HPDE6-E6E7 (cell line): ENCODE measurements around the gene RIC8A.
"Not testable (repeated sequence)": the region's sequence is repeated elsewhere in the genome, so short reads cannot be mapped to it uniquely, and the experiment has no call there.

ENCODE experiments used
- DNase-seq: peaks from one replicate; pipeline ENCODE4 v3.0.0; 2011; ENCODE audit warnings: missing footprints; ENCODE audit errors: extremely low spot score

Gene RIC8A

DNA sequence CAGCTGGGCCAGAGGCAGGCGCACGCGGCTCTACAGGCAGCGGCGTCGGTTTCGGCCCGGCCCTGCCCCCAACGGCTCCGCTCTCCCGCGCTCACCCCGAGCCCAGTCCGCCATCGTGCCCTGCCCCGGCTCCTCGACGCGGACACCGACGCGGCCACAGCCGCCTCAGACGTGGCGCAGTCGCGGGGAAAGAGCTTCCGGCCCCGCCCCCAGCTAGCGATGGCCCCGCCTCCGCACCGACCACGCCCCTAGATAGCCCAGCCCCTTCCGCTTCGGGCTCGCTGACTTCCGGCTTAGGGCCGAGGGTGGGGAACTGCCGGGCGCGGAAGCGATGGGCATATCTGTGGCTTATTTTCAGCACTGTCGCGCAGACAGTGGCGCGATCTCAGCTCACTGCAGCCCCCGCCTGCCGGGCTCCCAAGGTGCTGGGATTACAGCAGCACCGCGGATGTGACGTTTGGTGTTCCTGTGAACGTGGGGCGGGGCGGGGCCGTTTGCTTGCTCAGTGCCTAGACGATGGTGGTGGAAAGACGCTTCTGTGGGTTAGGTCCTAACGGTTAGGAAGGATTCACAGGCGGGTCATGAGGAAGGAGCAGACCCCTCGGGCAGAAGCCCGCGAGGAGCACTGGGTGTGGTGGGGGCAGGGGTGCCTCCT is at the start of gene RIC8A, which contains the start of gene BET1L:
Gene RIC8A (plus strand): TSS at position 501 of the 655 bp plus-strand sequence. CDS start 1,147 bp downstream, outside the sequence.
Gene BET1L (minus strand): TSS at position 192 of the 655 bp plus-strand sequence. CDS start 78 bp downstream, at position 114.
- DNase-seq: peak; percentile 89

DNA sequence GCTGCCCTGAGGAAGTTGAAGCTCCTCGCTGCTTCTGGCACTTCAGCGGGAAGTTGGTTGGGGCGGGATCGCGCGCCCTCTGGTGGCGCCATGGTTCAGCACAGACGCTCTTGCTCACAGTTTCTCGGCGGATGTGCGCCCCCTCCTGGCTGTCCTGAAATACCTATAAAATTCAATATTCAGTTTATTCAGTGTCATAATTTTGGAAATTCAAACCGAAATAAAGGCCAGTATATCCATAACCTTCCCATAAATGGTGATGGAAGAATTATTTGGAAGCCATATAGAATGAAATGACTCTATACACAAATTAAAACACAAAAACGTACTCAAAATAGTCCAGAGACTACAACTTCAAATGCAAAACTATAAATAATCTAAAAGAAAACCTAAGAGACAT is 27.3 kb upstream of the RIC8A start:
- DNase-seq: not testable (repeated sequence)

DNA sequence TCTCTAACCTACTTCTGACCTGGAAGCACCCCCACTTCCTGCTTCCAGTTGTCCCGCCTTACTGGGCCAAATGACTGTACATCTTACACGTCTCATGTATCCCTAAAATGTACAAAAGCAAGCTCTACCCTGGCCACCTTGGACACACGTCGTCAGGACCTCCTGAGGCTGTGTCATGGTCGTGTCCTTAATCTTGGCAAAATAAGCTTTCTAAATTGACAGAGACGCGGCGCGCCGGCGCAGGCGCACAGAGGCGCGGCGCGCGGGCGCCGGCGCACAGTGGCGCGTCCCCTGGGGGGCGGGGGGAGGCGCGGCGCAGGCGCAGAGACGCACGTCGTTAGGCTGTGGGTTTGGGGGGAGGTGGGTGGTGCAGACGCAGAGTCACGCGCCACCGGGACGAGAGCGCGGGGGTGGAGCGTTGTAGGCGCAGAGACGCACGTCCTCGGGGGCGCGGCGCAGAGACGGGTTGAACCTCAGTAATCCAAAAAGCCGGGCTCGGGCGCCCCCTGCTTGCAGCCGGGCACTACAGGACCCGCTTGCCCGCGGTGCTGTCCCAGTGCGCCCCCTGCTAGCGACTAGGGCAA is 18.2 kb upstream of the RIC8A start:
- DNase-seq: not testable (repeated sequence)

DNA sequence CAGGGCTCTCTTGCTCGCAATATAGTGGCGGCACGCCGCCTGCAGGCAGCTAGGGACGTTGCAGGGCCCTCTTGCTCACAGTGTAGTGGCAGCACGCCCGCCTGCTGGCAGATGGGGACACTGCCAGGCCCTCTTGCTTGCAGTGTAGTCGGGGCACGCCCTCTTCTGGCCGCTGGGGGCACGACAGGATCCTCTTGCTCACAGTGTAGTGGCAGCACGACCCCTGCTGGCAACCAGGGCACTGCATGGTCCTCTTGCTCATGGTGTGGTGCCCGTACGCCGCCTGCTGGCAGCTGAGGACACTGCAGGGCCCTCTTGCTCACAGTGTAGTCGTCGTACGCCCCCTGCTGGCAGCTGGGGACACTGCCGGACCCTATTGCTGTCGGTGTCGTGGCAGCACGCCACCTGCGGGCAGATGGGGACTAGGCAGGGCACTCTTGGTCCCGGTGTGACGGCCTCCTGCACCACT is 17.6 kb upstream of the RIC8A start:
- not testable (repeated sequence) for DNase-seq

DNA sequence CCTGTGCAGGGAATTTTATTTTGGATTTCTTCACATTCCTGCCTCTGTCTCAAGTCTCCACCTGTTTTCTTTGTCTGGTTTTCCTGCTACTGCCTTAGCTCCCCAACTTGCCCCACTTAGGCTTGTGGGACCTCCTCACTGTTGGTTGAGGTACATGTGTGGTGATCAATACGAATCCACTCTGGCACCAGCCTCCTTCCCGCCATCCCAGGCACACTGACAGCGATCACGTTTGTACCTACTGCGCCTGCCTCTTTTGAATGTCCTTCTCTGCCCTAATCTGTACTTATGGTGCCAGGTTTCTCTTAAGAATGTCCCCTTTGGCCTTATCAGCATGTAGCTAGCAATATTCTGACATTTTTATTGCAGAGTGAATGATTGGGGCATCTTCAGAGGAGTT is 17.0 kb upstream of the RIC8A start:
- not testable (repeated sequence) for DNase-seq

DNA sequence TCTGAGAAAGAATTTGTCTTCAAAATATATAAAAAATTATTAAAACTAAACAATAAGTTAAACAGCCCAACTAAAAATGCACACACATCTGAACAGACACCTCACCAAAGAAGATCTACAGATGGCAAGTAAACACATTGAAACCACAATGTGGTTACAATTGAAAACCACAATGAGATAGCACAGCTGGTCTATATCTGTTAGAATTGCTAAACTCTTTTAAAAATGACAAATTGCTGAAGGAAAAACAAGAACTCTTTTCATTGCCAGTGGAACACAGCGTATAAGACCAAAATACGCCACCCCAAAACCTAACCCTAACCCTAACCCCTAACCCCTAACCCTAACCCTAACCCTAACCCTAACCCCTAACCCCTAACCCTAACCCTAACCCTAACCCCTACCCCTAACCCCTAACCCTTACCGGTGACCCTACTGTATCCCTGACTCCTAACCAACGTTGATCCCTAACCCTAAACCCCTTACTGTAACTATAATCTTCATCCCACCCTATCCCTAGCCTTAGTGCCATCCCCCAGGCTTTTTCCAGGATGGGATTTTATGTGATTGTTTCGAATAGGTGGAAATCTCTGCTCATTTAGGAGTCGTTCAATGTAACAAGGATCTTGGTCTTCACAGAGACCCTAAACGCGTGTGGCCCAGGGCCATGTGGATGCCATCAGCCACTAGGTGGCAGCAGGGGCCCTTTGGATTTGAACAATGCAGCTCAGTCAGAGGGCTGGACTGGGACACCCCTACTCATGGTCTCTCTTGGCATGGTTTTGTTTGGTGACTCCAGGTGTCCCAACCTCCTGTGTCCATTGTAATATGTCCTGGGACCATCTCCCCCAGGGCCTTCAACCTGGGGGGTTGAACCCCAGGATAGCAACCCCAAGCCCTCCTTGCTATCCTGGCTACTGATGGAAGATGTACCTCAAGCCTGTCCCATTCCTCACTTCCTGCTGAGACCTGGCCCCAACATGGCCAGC is 15.7 kb upstream of the RIC8A start:
- DNase-seq: not testable (repeated sequence)

DNA sequence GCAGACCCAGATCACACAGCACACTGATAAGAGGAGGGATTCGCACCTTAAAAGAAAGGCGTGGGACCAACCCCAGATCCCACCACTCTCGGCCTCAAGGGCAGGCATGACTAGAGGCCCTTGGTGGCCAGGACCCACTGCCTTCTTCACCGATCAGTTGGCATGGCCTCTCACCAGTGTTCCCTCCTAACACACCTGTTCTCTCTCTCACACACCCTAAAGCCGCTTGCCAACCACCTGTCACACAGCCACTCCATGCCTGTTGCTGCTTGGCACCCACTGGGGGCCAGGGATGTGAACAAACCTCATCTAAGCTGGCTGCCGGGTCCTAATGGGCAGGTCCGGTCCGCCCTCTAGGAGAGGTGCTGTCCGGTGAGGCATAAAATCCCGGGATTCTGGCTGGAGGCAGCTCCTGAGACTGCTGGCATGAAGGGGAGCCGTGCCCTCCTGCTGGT is 14.8 kb upstream of the RIC8A start, which contains the start of gene SCGB1C1:
Gene SCGB1C1 (plus strand): TSS at position 405 of the 455 bp plus-strand sequence. CDS start 22 bp downstream, at position 427.
- DNase-seq: not testable (repeated sequence)

DNA sequence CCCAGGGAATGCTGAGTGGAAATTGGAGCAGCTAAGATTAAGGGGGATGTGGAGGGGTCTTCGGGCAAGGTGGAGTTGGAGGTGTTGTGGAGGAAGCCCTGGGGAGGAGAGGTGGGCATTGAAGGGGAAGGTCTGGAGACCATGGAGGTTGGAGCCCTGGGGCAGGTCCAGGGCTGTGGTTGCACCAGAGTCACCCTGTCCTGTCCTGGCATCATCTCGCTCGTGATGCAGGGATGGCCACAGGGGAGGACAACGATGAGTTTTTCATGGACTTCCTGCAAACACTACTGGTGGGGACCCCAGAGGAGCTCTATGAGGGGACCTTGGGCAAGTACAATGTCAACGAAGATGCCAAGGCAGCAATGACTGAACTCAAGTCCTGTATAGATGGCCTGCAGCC is 14.0 kb upstream of the RIC8A start:
- not testable (repeated sequence) for DNase-seq

DNA sequence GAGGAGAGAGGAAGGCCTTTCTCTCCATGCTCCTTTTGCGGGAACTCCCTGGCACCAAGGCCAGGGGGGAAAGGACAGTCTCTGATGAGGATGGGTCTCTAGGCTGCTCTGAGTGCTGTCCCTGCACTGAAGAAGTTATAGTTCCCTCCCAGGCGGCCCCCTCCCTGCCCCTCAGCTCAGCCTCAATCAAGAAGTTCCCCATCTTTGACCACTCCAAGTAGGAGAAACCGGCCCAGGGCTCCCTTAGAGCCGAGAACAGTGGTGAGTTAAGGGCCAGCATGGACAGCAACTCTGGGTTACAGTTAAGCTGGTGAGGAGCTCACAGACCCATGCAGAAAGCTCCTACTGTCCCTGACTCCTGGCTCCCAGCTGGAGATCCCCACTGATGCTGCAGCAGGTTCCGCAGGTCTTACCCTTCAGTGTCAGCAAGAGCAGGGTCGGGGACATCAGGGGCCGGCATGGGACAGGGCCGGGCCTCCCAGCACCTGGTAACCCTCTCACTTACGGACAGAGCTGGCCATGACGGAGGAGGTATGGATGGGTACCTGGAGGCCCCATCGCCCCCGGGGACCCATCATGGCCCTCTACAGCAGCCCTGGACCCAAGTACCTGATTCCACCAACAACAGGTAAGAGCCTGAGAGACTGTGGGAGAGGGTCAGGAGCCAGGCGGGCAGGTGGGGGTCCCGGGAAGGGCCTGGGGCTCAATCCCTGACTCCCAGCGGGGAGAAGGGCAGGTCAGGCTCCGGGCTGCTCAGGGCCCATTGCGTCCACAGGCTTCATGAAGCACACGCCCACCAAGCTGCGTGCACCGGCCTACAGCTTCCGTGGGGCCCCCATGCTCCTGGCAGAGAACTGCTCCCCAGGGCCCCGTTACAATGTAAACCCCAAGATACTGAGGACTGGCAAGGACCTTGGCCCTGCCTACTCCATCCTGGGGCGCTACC is 10.4 kb upstream of the RIC8A start:
- no peak for DNase-seq

DNA sequence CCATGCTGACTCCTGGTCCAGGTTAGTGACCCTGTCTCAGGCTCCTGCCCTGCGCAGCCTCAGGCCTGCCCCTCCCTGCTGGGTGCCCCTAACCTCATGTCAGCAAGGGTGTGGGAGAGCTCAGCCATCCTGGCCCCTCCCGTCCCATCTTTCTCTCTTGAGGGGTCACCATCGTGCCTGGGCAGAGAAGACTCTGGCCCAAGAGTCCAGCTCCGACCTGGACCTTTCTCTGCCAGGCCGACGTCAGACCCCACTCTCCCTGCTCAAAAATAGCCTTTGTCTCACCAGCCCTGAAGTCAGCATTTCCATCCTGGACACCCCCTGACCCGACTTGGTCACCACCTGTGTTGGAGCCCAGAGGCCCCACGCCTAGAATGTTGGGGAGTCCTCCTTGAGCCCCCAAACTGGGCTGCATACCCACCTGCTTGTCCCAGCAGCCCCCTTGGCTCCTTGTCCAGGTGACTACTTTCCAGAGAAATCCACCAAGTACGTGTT is 9.7 kb upstream of the RIC8A start:
- no peak for DNase-seq

DNA sequence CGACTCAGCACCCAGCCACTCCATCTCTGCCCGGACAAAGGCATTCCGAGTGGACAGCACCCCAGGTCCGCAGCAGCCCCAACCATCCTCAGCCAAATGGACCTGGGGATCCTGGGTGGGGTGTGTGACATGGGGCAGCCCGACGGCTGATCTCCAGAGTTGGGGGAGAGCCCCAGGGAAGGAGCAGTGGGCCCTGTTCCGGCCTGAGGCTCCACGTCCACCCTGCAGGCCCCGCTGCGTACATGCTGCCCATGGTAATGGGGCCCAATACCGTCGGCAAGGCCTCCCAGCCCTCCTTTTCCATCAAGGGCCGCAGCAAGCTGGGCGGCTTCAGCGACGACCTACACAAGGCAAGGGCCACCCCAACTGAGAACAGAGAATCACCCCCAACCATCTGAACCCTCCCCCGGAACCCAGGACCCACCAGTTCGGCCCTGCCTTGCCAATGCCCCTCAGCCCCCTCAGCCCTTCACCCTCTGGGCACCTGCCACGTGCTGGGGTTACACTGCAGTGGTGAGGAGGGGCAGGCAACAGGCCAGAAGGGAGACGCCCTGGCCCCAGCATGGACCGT is 9.2 kb upstream of the RIC8A start:
- no peak for DNase-seq

DNA sequence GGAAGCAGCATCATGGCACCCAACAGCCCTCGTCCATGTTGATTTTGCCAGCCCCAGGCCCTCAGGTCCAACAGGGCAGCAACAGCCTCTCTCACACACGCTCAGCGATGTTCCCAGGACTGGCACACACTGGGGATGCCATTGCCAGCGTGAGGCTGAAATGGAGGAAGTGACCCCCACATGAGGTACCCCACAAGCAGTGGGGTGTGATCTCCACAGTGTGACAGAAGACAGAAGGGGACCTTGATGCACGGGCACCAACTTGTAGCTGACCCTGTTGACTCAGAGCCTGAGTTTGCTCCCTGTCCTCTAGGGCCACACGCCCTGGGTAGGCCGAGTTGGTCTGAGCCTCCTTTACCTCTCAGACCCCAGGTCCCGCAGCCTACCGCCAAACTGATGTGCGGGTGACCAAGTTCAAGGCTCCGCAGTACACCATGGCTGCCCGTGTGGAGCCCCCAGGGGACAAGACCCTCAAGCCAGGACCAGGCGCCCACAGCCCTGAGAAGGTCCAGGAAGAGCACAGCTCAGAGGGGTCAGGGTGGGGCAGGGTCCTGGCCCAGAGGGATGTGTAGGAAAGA is 8.4 kb upstream of the RIC8A start:
- no peak for DNase-seq

DNA sequence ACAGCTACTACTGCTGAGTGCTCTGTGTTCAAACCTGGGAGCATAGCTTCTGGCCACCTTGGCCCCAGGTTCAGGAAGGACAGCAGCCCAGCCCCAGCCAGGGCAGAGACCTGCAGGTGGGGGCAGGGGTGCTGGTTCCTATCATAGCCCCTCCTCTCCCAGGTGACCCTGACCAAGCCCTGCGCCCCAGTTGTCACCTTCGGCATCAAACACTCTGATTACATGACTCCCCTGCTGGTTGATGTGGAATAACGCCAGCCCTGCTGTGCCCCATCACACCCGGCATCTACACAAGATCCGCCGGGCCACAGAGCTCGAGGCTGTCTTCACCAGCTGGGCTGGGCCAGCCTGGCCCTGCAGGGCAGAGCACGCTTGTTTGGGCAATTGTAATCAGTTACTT is 7.7 kb upstream of the RIC8A start:
- no peak for DNase-seq

DNA sequence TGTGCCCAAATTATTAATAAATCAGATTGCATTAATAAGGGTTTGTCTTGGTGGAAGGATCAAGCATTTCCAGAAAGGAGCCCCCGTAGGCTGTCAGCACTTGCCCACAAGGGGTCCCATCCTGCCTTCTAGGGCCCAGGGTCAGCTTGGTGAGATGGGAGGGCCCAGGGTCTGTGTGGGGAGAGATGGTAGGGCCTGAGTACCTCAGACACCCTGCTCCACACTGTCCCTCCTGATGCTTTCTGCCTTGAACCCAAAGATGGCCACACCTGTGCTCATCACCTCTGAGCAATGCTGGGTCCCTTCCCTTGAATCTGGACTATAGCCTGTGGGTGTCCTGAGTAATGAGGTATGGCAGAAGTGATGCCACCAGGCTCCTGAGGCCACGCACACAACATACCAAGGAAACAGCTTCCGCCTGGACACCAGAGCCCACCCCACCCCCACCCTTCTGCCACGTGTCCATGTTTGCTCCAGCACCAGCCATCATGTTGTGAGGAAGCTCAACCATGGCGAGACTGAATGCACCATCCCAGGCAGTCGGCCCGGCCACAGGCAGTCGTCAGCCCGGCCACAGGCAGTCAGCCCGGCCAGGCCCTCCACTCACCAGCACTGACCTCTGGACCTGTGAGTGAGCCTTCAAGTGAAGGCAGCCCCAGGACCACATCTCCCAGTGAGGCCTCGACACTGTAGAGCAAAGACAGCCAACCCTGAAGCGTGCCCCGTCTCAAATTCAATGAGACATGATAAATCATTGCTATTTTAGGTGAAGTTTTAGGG is 7.1 kb upstream of the RIC8A start:
- no peak for DNase-seq

DNA sequence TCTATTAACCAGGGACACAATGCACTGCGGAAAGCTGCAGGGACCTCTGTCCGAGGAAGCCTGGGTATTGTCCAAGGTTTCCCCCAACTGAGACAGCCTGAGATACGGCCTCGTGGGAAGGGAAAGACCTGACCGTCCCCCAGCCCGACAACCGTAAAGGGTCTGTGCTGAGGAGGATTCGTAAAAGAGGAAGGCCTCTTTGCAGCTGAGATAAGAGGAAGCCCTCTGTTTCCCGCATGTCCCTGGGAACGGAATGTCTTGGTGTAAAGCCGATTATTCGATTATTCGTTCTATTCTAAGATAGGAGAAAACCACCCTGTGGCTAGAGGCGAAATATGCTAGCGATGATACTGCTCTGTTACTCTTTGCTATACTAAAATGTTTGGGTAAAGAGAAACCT is 5.5 kb upstream of the RIC8A start:
- DNase-seq: no peak

DNA sequence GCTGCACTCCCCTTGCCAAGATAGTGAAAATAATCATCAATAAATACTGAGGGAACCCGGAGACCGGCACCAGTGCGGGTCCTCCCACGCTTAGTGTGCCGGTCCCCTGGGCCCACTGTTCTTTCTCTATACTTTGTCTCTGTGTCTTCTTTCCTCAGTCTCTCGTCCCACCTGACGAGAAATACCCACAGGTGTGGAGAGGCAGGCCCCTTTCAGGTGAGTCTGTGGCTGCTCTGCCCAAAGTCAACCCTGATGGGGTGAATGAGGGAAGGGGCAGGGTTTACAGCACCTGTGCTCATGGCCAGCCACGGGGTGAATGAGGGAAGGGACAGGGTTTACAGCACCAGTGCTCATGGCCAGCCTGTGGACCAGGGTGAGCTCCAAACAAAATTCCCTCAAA is 5.0 kb upstream of the RIC8A start:
- no peak for DNase-seq

DNA sequence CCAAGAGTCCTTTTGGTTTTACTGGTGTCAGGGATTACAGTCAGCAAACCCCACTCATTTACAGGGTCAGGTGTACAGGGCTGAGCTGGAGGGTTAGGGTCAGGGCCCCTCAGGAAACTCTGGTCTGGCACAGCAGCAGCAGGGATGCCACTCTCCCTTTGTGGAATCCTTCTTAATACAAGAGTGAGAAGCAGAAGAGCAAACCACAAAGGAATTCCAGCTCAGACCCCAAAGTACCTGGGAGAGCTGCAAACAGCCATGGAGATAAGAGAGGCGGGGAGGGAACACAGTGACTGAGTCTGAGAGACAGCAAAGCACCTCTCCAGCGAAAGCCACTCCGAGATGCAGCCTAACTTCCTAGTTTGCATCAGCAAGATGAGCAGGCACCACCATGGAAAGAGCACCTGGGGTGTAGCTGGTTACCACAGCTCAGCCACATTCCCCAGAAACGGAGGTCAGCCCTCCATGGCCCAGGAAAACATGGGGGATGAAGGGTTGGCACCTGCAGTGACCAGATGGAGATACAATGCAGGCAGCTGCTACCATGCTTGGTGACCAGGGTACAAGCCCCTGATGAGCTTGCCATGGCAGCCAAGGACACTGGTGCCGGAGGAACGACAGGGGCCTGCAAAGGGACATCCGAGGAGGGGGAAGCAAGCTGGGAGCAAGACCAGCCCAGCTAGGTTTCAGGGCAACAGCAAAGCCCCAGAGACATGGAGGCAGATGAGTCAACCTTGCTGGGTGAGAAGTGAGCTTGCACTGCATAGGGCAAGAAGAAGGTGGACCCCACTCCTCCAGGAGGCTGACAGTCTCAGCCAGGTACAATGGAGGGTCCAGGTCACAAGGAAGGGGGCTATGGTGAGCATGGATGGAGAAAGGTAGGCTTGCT is 4.2 kb upstream of the RIC8A start:
- no peak for DNase-seq
